Vagina (tissue), 2 donors: ENCODE measurements around the gene LRRC42. TPM values are rescaled to one million over a fixed set of nuclear protein-coding genes. Genes with fewer than 3 reads are reported as not detected.

Source experiments
- DNase-seq, 2 donors: peaks; one replicate each; pipeline ENCODE4 v3.0.0-alpha.2; 2017; ENCODE audit errors: extremely low spot score in 2 of 2
- H3K27ac ChIP-seq: fragments of 200-600 bp; sonication (generic); one replicate; pipeline ENCODE4 v1.5.1; 2019
- H3K27me3 ChIP-seq: fragments of 200-600 bp; sonication (generic); one replicate; pipeline ENCODE4 v1.5.1; 2019
- H3K36me3 ChIP-seq, 2 donors: fragments of 200-600 bp; sonication (generic); one replicate each; pipeline ENCODE4 v1.5.1; 2017 to 2019
- H3K4me1 ChIP-seq: fragments of 200-600 bp; sonication (generic); one replicate; pipeline ENCODE4 v1.5.1; 2019
- H3K4me3 ChIP-seq, 2 donors: fragments of 200-600 bp; sonication (generic); 1 replicate in 1 of 2; 2 replicates in 1 of 2; pipeline ENCODE4 v1.5.1; 2016 to 2019
- H3K9me3 ChIP-seq: fragments of 200-600 bp; sonication (generic); one replicate; pipeline ENCODE4 v1.5.1; 2019
- CTCF ChIP-seq, 3 experiments: fragments of 450-650 bp in 2 of 3; fragments of 200-600 bp in 1 of 3; sonication (generic) in 1 of 3; IDR thresholded peaks; one replicate each; pipeline ENCODE4 v1.5.1; 2017 to 2019; ENCODE audit warnings: antibody characterized with exemption in 3 of 3, mild to moderate bottlenecking in 2 of 3, moderate library complexity in 2 of 3
- POLR2A ChIP-seq, 2 donors: fragments of 450-650 bp; IDR thresholded peaks; one replicate each; pipeline ENCODE4 v1.6.1; 2017; ENCODE audit warnings: antibody characterized with exemption in 2 of 2, mild to moderate bottlenecking in 2 of 2, moderate library complexity in 2 of 2
- POLR2AphosphoS5 ChIP-seq, 2 donors: sonication (generic); formaldehyde crosslinking; IDR thresholded peaks; one replicate each; pipeline ENCODE4 v1.9.0; 2017; ENCODE audit warnings: antibody characterized with exemption in 2 of 2, mild to moderate bottlenecking in 2 of 2, low read depth in 1 of 2; ENCODE audit not compliant: insufficient read depth in 1 of 2
- intact Hi-C: fragments of 100-400 bp; cut with DNase I; formaldehyde crosslinking; loops from one replicate; pipeline ENCODE4 v1.15.1; 2023
- total RNA-seq: library from RNA; depleted of rRNA; stranded (reverse); fragments of >200 nt; gene quantifications from one replicate; pipeline ENCODE4 v1.2.3, GENCODE V29; 2016

LRRC42 gene
- total RNA-seq, 1 donor from 2014 or later: 31.7 TPM

DNA sequence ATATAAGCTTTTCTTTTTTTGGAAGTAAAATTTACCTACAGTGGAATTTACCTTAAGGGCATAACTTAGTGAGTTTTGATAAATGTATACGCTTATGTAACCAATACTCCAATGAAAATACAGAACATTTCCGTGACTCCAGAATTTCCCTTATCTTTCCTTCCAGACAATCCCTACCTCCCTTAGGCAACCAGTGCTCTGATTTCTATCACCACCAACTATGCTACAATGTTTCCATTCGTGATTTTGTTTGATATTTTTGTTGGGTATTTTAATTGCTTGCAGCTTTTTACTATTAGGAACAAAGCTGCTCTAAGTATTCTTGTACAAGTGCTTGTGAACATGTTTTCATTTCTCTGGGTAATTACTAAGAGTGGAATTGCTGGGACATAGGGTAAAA is 15.2 kb upstream of the LRRC42 start:
- H3K27ac ChIP-seq: no peak overlapping the region
- intact Hi-C loops: no loop called here
- H3K4me1 ChIP-seq: no peaks in the 10 kb centered on the region
- H3K9me3 ChIP-seq: peaks cover 7% of the 10 kb centered on the region
- DNase-seq: no peak
- H3K27me3 ChIP-seq: no peaks in the 10 kb centered on the region
- peaks cover 0 to 12% of the 10 kb centered on the region in 2 donors for H3K36me3 ChIP-seq
- no peak for TF ChIP-seq POLR2A (IDR thresholded peaks at IDR 0.05)
- H3K4me3 ChIP-seq: no peak overlapping the region

DNA sequence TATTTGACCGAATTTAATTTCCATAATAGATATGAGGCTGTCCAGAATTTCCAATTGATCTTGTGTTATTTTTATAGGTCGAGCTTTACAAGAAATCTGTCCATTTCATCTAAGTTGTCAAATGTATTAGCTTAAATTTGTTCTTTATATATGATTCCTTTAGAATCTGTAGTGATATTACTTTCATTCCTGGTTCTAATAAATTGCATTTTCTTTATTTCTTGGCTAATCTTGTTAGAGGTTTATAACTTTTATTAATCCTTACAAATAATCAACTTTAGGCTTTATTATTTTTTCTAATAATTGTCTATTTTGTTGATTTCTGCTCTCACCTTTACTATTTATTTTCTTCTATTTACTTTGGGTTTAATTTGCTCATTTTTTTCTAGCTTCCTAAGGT is 14.6 kb upstream of the LRRC42 start:
- Histone ChIP-seq H3K9me3 (peaks cover 7% of the 10 kb centered on the region), H3K27ac (no peak overlapping the region), H3K4me3 (no peak overlapping the region), H3K36me3 (peaks cover 0 to 12% of the 10 kb centered on the region in 2 donors), H3K4me1 (no peaks in the 10 kb centered on the region), H3K27me3 (no peaks in the 10 kb centered on the region)
- DNase-seq: no peak
- intact Hi-C loops: no loop called here
- no peak for TF ChIP-seq POLR2A (IDR thresholded peaks at IDR 0.05)
- TF ChIP-seq CTCF (IDR thresholded peaks at IDR 0.05): no peak
- TF ChIP-seq POLR2AphosphoS5 (IDR thresholded peaks at IDR 0.05; ENCODE audit: insufficient read depth in 1 of 2, low read depth in 1 of 2): no peak

DNA sequence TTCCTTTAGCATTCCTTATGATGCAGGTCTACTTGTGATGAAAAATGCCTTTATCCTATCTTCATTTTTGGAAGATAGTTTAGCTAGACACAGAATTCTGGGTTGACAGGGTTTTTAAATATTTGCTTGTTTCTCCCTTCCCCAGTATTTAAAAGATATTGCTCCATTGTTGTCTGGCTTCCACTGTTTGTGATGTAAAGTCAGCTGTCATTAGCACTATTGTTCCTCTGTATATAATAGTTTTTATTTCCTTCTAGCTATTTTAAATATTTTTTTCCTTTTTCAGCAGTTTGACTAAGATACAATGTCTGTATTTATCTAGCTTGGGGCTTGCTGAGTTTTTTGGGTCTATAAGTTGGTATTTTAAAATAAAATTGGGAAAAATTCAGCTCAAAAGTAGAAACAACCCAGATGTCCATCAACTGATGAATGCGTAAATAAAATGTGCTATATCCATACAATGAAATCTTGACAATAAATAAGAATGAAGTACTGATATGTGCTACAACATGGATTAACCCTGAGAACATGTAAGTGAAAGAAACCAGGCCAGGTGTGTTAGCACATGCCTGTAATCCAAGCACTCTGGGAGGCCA is 11.9 kb upstream of the LRRC42 start:
- Histone ChIP-seq H3K4me3 (no peak overlapping the region), H3K4me1 (no peaks in the 10 kb centered on the region), H3K27me3 (no peaks in the 10 kb centered on the region), H3K27ac (no peak overlapping the region), H3K36me3 (peaks cover 0 to 9% of the 10 kb centered on the region in 2 donors), H3K9me3 (peaks cover 7% of the 10 kb centered on the region)
- TF ChIP-seq POLR2A (IDR thresholded peaks at IDR 0.05) (no peak), CTCF (IDR thresholded peaks at IDR 0.05) (no peak), POLR2AphosphoS5 (IDR thresholded peaks at IDR 0.05; ENCODE audit: insufficient read depth in 1 of 2, low read depth in 1 of 2) (no peak)
- intact Hi-C loops: no loop called here
- DNase-seq: no peak

- Histone ChIP-seq H3K27me3 (no peaks in the 10 kb centered on the region), H3K36me3 (peaks cover 0 to 9% of the 10 kb centered on the region in 2 donors), H3K9me3 (peaks cover 7% of the 10 kb centered on the region), H3K4me3 (no peak overlapping the region), H3K4me1 (no peaks in the 10 kb centered on the region), H3K27ac (no peak overlapping the region)
- TF ChIP-seq CTCF (IDR thresholded peaks at IDR 0.05): no peak
- TF ChIP-seq POLR2A (IDR thresholded peaks at IDR 0.05): no peak
- no peak for TF ChIP-seq POLR2AphosphoS5 (IDR thresholded peaks at IDR 0.05; ENCODE audit: insufficient read depth in 1 of 2, low read depth in 1 of 2)
- intact Hi-C loops: loop anchor here (5.0 kb wide), 1 partner anchor 651 kb away; no protein-coding TSS in a partner anchor
- DNase-seq: no peak
These were observed 9.7 kb upstream of the LRRC42 start for GRCh38 chr1:53936430-53936829.

DNA sequence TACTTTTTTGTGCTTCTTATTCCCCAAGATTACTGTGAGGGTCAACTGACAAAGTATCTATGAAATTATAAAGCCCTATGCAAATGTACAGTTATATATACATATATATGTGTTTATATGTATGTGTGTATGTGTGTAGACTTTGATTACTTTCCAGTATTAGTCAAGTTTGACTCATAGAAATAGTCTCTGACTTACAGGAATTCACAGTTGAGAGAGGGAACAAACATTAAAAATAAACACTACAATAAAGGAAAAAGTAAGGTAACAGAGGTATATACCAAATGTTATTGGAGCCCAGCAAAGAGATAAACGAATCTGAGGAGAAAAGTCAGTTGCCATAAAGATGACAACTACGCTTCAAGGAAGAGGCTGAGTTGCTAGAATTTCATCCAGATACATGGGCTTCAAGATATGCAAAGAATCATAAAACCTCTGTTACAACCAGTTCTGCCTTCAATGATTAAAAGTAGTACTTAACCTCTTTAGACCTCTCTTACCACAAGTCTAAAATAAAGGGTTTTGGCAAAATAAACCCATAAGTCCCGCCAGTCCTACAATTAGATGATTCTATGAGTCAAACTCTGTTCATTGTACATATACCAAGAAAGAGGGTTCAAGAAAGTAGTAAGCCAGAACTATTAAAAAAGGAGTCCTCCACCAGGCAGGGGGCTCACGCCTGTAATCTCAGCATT is 7.9 kb upstream of the LRRC42 start:
- intact Hi-C loops: loop anchor here (5.0 kb wide), 1 partner anchor 649 kb away; no protein-coding TSS in a partner anchor
- H3K27me3 ChIP-seq: no peaks in the 10 kb centered on the region
- DNase-seq: no peak
- peaks cover under 1% of the 10 kb centered on the region for H3K4me1 ChIP-seq
- H3K36me3 ChIP-seq: peaks cover 0 to 9% of the 10 kb centered on the region in 2 donors
- H3K9me3 ChIP-seq: no peaks in the 10 kb centered on the region
- TF ChIP-seq CTCF (IDR thresholded peaks at IDR 0.05) (no peak), POLR2A (IDR thresholded peaks at IDR 0.05) (no peak), POLR2AphosphoS5 (IDR thresholded peaks at IDR 0.05; ENCODE audit: insufficient read depth in 1 of 2, low read depth in 1 of 2) (no peak)
- H3K27ac ChIP-seq: no peak overlapping the region
- no peak overlapping the region for H3K4me3 ChIP-seq
